Astrocyte (in vitro differentiated cells and primary cell): ENCODE data around the gene NAT14.

Experiments
- CTCF ChIP-seq: IDR thresholded peaks from 2 replicates; pipeline ENCODE4 v1.5.1; 2011; ENCODE audit warnings: low read depth, mild to moderate bottlenecking, inconsistent platforms, low read length, moderate library complexity; ENCODE audit not compliant: insufficient read depth
- EZH2 ChIP-seq: IDR thresholded peaks from 2 replicates; pipeline ENCODE4 v1.6.1; 2012; ENCODE audit warnings: mild to moderate bottlenecking, low read length, inconsistent platforms; ENCODE audit not compliant: insufficient read depth

- TF ChIP-seq CTCF (no peak), EZH2 (no peak)
Observed at GRCh38 chr19:55461974-55462626, 22.9 kb upstream of the NAT14 start.
